DND-41 (cell line): ENCODE measurements around the gene RASGEF1C.

Experiments
- EZH2 ChIP-seq: IDR thresholded peaks from 3 replicates; pipeline ENCODE4 v1.6.1; 2012; ENCODE audit warnings: borderline replicate concordance, low read depth, mild to moderate bottlenecking, moderate library complexity, low read length, inconsistent platforms; ENCODE audit not compliant: severe bottlenecking
- TF ChIP-seq, protein P1 (sequence below): IDR thresholded peaks from 2 replicates; pipeline ENCODE4 v1.5.1; 2012; ENCODE audit warnings: borderline replicate concordance, low read length, moderate library complexity, mild to moderate bottlenecking; ENCODE audit not compliant: poor library complexity, severe bottlenecking; ENCODE audit errors: extremely low read depth

DNA sequence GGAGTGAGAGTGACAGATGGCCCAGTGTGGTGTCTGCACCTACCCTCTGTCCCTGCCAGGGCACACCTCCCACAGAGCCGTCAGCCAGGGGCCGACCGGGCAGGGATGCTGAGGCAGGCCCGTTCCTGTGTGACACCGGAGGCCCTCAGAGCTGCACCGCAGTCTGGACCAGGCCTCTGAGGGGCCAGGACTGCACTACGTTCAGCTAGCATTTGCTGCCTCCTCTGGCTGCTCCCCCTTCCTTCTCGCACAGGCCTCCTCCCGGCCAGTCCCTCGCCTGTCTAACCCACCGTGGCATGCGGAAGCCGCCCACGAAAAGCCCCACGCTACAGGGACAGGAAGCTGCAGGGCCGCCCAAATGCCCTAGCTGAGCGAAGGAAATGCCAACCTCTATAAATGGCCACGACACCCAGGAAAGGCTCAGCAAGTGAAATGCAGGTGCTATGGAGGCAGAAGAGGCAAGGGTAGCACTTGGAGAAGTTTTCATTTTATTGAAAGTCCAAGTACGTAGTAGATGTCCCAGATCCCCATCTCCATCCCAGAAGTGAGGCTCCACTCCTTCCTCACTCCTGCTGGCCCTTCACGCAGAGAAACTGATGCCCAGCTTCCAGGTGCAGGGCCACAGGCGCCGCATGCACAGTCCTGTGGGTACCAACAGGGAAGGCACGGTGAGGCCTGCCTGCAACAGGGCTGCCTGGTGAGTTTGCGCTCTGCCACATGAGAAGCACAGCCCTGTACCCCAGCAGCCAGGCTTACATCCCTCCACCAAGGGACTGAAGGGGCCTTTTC lies 44.2 kb upstream of the RASGEF1C start:
- TF ChIP-seq, protein P1, sequence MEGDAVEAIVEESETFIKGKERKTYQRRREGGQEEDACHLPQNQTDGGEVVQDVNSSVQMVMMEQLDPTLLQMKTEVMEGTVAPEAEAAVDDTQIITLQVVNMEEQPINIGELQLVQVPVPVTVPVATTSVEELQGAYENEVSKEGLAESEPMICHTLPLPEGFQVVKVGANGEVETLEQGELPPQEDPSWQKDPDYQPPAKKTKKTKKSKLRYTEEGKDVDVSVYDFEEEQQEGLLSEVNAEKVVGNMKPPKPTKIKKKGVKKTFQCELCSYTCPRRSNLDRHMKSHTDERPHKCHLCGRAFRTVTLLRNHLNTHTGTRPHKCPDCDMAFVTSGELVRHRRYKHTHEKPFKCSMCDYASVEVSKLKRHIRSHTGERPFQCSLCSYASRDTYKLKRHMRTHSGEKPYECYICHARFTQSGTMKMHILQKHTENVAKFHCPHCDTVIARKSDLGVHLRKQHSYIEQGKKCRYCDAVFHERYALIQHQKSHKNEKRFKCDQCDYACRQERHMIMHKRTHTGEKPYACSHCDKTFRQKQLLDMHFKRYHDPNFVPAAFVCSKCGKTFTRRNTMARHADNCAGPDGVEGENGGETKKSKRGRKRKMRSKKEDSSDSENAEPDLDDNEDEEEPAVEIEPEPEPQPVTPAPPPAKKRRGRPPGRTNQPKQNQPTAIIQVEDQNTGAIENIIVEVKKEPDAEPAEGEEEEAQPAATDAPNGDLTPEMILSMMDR = no peak
- no peak for TF ChIP-seq EZH2
